Measurements from ENCODE around the gene HAPLN3. TPM values are rescaled to one million over a fixed set of nuclear protein-coding genes. Genes with fewer than 3 reads are reported as not detected.

The HAPLN3 gene
- total RNA-seq, 1 donor: 18.8 TPM

DNA sequence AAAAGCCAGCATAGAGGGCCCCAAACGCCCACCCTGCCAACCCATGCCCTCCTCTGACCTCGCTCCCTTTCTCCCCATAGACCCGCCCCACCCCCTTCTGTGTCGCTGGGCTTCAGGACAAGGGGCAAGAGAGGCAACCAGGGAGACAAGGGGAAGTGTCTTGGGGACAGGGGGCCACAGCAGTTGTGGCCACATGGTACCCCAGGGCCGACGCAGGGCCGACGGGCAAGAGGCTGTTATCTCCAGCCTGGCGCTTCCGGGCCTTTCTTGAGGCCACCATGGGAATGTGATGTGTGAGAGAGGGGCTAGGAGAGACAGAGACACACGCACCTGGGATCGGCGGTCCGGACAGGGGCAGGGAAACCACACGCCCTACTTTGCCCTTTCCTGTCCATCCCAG lies 3.4 kb upstream of the HAPLN3 start:
- Histone ChIP-seq H3K27me3 (ENCODE audit: insufficient read depth, low read length) (no peaks in the 10 kb centered on the region), H3K4me3 (ENCODE audit: insufficient read depth, low read length) (no peak overlapping the region), H3K4me2 (ENCODE audit: insufficient read depth, low read length) (no peak overlapping the region), H3K27ac (ENCODE audit: low read depth, low read length) (no peak overlapping the region), H3K36me3 (ENCODE audit: insufficient read depth, low read length) (peaks cover 49% of the 10 kb centered on the region), H3K9me3 (ENCODE audit: low read depth, low read length) (no peaks in the 10 kb centered on the region), H2AFZ (ENCODE audit: low read length) (no peak overlapping the region), H3K4me1 (ENCODE audit: insufficient read depth, low read length) (peaks cover 33% of the 10 kb centered on the region), H4K20me1 (ENCODE audit: insufficient read depth, low read length) (peaks cover 31% of the 10 kb centered on the region), H3K79me2 (ENCODE audit: insufficient read depth, low read length) (peaks cover 12% of the 10 kb centered on the region)
- DNase-seq (ENCODE audit: insufficient read length, low spot score, missing footprints): peak; percentile 36
- TF ChIP-seq, protein P1, sequence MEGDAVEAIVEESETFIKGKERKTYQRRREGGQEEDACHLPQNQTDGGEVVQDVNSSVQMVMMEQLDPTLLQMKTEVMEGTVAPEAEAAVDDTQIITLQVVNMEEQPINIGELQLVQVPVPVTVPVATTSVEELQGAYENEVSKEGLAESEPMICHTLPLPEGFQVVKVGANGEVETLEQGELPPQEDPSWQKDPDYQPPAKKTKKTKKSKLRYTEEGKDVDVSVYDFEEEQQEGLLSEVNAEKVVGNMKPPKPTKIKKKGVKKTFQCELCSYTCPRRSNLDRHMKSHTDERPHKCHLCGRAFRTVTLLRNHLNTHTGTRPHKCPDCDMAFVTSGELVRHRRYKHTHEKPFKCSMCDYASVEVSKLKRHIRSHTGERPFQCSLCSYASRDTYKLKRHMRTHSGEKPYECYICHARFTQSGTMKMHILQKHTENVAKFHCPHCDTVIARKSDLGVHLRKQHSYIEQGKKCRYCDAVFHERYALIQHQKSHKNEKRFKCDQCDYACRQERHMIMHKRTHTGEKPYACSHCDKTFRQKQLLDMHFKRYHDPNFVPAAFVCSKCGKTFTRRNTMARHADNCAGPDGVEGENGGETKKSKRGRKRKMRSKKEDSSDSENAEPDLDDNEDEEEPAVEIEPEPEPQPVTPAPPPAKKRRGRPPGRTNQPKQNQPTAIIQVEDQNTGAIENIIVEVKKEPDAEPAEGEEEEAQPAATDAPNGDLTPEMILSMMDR (IDR thresholded peaks at IDR 0.05; ENCODE audit: extremely low read depth, low read depth, low read length): no peak

DNA sequence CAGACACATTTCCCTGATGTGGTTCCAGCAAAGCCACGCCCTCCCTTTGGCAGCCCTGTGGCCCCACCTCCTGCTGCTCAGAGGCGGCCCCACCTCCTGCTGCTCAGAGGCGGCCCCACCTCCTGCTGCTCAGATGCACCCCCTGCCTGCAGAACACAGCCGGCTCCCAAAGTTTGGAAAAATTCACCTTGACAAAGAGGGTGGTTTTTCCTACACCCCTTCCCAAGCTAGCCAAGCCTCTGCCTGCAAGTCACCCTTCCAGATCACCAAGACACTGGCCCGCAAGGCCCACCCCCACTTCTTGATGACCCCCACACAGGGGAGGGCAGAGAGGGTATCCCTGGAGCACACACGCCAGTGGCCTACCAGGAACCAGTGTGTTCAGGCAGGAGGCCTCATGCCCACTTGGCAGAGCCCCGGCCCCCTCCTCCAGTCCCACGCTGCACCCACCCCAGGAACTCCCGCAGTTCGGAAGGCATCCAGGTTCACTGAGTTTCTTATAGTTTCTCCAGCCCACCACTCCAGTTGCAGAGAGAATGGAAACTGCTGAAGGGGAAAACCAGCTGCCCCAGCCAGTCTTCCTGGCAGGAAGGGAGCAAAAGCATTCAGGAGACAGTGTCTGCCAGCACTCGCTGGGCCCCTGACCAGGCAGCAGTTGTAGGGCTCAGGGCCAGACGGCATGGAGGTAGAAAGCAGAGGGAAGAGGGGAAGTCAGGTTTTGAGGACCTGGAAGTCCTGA lies 2.3 kb upstream of the HAPLN3 start:
- H3K27ac ChIP-seq (ENCODE audit: low read depth, low read length): no peak overlapping the region
- H3K79me2 ChIP-seq (ENCODE audit: insufficient read depth, low read length): peaks cover 10% of the 10 kb centered on the region
- H4K20me1 ChIP-seq (ENCODE audit: insufficient read depth, low read length): peaks cover 26% of the 10 kb centered on the region
- no peak overlapping the region for H3K4me3 ChIP-seq (ENCODE audit: insufficient read depth, low read length)
- DNase-seq (ENCODE audit: insufficient read length, low spot score, missing footprints): peak; percentile 96
- H3K4me2 ChIP-seq (ENCODE audit: insufficient read depth, low read length): peak overlapping the region; percentile 59
- no peak overlapping the region for H2AFZ ChIP-seq (ENCODE audit: low read length)
- peaks cover 39% of the 10 kb centered on the region for H3K36me3 ChIP-seq (ENCODE audit: insufficient read depth, low read length)
- H3K9me3 ChIP-seq (ENCODE audit: low read depth, low read length): no peaks in the 10 kb centered on the region
- no peaks in the 10 kb centered on the region for H3K27me3 ChIP-seq (ENCODE audit: insufficient read depth, low read length)
- peaks cover 33% of the 10 kb centered on the region for H3K4me1 ChIP-seq (ENCODE audit: insufficient read depth, low read length)
- TF ChIP-seq, protein P1 (IDR thresholded peaks at IDR 0.05; ENCODE audit: extremely low read depth, low read depth, low read length): peak; percentile 63

DNA sequence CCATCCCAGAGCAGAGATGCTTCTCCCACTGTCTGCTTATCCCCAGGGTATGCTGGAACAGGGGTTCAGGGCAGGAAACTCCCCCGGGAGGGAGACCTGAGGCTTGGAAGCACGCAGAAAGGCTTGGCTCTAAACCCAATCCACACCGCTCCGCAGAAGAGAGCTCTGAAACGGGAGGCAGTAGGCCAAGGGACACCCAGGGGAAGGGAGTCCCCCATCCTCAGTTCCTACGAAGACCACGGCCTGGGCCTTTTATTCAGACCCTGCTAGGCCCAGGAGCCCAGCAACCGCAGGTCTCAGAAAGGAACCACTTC lies 1.8 kb upstream of the HAPLN3 start:
- Histone ChIP-seq H3K27ac (ENCODE audit: low read depth, low read length) (no peak overlapping the region), H3K27me3 (ENCODE audit: insufficient read depth, low read length) (no peaks in the 10 kb centered on the region), H3K79me2 (ENCODE audit: insufficient read depth, low read length) (peaks cover 6% of the 10 kb centered on the region), H3K4me1 (ENCODE audit: insufficient read depth, low read length) (peaks cover 33% of the 10 kb centered on the region), H2AFZ (ENCODE audit: low read length) (no peak overlapping the region), H3K9me3 (ENCODE audit: low read depth, low read length) (no peaks in the 10 kb centered on the region), H4K20me1 (ENCODE audit: insufficient read depth, low read length) (peaks cover 22% of the 10 kb centered on the region), H3K4me3 (ENCODE audit: insufficient read depth, low read length) (no peak overlapping the region), H3K36me3 (ENCODE audit: insufficient read depth, low read length) (peaks cover 34% of the 10 kb centered on the region), H3K4me2 (ENCODE audit: insufficient read depth, low read length) (peak overlapping the region; percentile 59)
- TF ChIP-seq, protein P1 (IDR thresholded peaks at IDR 0.05; ENCODE audit: extremely low read depth, low read depth, low read length): no peak
- no peak for DNase-seq (ENCODE audit: insufficient read length, low spot score, missing footprints)

DNA sequence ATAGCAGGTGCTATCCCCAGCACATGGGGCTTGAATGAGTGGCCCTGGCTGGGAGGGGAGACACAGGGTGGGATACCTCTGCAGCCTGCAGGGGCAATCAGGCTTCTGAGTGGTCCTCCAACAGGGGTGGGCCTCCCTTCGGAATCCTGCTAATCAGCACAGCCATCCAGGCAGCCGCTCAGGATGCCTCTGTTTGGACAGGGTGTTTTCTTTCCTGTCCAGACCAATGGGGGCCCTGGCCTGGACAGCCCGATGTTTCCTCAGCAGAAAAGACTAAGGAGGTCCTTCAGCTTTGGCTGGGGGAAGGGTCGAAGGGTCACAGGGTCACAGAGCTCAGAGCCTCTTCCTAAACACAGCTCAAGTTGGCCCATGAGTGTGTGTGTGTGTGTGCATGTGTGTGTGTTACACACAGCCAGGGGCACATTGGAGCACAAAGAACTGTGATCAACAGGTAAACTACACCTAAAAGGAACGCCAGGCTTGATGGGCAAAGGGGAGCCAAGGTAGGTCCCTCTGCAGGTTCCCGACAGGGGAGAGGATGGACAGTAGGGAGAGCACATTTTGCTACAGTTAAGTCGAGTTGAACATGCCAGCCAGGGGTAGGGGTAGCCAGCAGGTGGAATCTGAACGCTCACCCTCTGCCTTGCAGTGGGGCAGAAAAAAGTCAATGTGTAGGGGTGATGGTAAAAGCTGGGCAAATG lies 1.1 kb upstream of the HAPLN3 start:
- H3K27ac ChIP-seq (ENCODE audit: low read depth, low read length): no peak overlapping the region
- peaks cover 2% of the 10 kb centered on the region for H3K79me2 ChIP-seq (ENCODE audit: insufficient read depth, low read length)
- TF ChIP-seq, protein P1 (IDR thresholded peaks at IDR 0.05; ENCODE audit: extremely low read depth, low read depth, low read length): no peak
- H3K4me3 ChIP-seq (ENCODE audit: insufficient read depth, low read length): no peak overlapping the region
- H3K27me3 ChIP-seq (ENCODE audit: insufficient read depth, low read length): no peaks in the 10 kb centered on the region
- no peaks in the 10 kb centered on the region for H3K9me3 ChIP-seq (ENCODE audit: low read depth, low read length)
- peaks cover 32% of the 10 kb centered on the region for H3K4me1 ChIP-seq (ENCODE audit: insufficient read depth, low read length)
- H3K36me3 ChIP-seq (ENCODE audit: insufficient read depth, low read length): peaks cover 32% of the 10 kb centered on the region
- H4K20me1 ChIP-seq (ENCODE audit: insufficient read depth, low read length): peaks cover 16% of the 10 kb centered on the region
- no peak overlapping the region for H3K4me2 ChIP-seq (ENCODE audit: insufficient read depth, low read length)
- H2AFZ ChIP-seq (ENCODE audit: low read length): no peak overlapping the region
- peak; percentile 63 for DNase-seq (ENCODE audit: insufficient read length, low spot score, missing footprints)

Measured in osteoblast (primary cell).